ENCODE measurements around the gene HSP90B1. TPM values are rescaled to one million over a fixed set of nuclear protein-coding genes. Genes with fewer than 3 reads are reported as not detected.

The HSP90B1 gene
- polyA plus RNA-seq, 4 donors, result 873 to 1,028 (median 973) TPM

DNA sequence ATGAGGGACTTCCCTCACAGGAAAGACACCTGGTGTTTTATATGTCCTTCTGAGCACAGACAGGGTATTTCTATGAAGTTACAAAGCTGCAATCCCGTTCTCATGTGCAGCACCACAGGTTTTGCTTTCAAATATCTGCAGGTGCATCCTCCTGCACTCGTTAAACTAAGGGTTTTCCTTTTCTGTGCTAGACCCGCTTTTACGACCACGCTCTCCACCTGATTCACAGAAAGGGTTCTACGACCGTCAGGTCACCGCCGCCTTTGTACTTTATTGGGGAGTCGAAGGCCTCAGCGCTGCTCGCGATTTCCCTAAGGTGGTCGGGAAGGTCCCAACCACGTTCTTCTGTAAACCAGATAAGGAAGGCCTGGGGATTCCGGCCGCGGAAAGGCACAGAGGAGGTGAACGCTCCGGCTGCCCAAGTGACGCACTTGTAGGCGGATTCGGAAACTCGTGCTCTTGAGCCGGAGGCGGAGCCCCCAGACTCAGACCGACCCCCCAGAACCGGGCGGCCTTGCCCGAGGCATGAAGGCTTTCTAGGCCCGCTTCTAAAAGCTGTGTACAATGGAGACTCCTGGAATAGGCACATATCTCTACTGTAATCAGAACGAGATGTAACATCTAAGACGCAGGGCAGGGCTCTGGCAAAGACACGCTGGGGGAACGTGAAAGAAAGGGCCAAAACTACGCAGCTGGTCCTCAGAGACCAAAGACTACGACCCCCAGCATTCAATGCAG, 995 bp upstream of the HSP90B1 start:
- DNase-seq (ENCODE audit: low read depth in 4 of 4, low spot score in 2 of 4), result peak; percentile 86 to 98 (median 88)

DNA sequence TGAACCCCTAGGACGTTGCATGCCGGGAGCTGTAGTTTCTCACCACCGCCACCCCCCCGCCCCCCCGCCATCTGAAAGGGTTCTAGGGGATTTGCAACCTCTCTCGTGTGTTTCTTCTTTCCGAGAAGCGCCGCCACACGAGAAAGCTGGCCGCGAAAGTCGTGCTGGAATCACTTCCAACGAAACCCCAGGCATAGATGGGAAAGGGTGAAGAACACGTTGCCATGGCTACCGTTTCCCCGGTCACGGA, 501 bp upstream of the HSP90B1 start:
- DNase-seq (ENCODE audit: low read depth in 4 of 4, low spot score in 2 of 4), result no peak

GRCh38 chr12:103930787-103931735, 851 bp downstream of the HSP90B1 start:
- peak in 3 of 4 donors; percentile 25 to 58 (median 40) for DNase-seq (ENCODE audit: low read depth in 4 of 4, low spot score in 2 of 4)

GRCh38 chr12:103933237-103933636, 3.0 kb downstream of the HSP90B1 start:
- DNase-seq (ENCODE audit: low read depth in 4 of 4, low spot score in 2 of 4), result no peak

- DNase-seq (ENCODE audit: low read depth in 4 of 4, low spot score in 2 of 4), result no peak
These were observed 6.5 kb downstream of the HSP90B1 start for GRCh38 chr12:103936679-103937078.

DNA sequence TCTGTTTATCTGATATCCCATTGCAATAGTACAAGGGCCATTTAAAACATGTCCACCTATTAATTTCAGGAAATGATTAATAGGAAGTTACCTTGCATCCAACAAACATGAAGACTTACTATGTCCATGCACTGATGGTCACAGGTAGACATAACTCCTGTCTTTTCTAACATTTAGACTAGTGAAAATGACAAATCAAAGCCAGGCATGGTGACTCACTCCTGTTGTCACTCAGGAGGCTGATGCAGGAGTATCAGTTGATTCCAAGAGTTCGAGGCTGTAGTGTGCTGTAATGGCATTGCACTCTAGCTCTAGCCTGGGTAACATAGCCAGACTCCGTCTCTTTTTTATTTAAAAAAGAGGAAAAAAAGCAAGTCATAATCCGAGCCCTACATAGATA, 14.8 kb downstream of the HSP90B1 start:
- DNase-seq (ENCODE audit: low read depth in 4 of 4, low spot score in 2 of 4), result no peak

GRCh38 chr12:103947871-103948555, 17.8 kb downstream of the HSP90B1 start:
- no peak for DNase-seq (ENCODE audit: low read depth in 4 of 4, low spot score in 2 of 4)

- no peak for DNase-seq (ENCODE audit: low read depth in 4 of 4, low spot score in 2 of 4)
These were observed 18.7 kb downstream of the HSP90B1 start for GRCh38 chr12:103948746-103949406.

DNA sequence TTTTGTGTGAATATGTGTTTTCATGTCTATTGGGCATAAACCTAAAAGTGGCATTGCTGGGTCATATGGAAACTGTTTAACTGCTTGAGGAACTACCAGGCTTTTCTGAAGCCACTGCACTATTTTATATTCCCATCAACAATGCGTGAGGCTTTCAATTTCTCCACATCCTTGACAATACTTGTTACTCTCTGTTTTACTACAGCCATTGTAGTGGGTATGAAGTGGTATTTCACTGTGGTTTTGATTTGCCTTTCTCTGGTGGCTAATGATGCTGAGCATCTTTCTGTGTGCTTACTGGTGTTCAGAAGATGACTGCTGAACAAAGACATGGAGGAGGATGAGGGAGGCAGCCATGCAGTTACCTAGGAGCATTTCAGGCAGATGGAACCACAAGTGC, 22.3 kb downstream of the HSP90B1 start:
- DNase-seq (ENCODE audit: low read depth in 4 of 4, low spot score in 2 of 4), result no peak

DNA sequence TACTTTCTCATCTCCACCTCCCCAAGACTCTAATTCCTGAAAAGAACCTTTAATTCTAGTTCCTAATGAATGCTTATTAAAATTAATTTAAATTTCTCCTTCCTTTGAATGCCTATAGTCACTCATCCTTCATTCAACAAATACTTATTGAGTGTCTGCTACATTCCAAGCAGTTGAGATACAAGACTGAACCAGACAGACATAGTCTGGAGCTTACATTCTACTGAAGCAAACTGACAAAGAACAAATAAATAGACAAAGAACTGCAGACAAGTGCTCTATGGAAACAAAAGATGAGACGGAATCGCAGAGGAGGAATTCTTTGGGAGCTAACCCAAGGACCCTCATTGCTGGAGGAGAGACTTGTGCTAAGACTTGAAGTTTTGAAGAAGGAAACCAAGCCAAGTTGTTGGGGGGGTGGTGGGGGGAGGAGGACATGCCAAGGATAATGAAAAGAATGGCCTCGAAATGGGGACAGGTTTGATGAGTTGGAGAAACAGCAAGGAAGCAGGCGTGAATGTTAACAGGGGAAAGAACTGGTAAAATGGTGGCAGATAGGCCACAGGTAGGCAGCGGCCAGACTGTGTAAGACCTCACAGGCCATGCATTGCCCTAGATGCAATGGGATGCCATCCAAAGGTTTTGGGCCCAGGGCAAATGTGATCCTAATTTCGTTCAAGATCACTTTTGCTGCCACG, 25.8 kb downstream of the HSP90B1 start:
- DNase-seq (ENCODE audit: low read depth in 4 of 4, low spot score in 2 of 4), result no peak

DNA sequence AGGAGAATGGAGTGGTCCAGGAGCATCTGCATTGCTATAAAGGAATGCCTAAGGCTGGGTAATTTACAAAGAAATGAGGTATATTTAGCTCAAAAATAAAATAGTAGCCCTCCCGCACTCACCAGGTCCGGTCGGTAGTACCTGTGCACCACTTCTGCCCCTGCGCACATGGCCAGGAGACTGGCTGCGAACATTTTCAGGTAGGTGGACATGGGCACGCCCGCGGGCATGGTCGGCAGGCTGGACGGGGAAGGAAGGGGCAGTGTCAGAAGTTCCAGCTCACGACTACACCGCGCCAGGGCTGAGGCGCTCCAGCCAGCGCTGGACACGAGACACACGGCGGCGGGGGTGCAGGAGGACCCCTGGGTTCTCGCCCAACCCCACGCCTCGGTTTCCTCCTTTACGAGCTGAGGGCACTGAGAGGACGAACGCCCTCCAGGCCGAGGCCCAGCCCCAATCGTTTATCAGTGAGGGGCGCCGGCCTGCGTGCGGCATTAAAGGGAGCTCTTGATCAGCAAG, 26.4 kb downstream of the HSP90B1 start:
- DNase-seq (ENCODE audit: low read depth in 4 of 4, low spot score in 2 of 4), result no peak

- DNase-seq (ENCODE audit: low read depth in 4 of 4, low spot score in 2 of 4), result no peak
These were observed 27.7 kb downstream of the HSP90B1 start for GRCh38 chr12:103957865-103958388.

- DNase-seq (ENCODE audit: low read depth in 4 of 4, low spot score in 2 of 4), result no peak
These were observed 28.4 kb downstream of the HSP90B1 start for GRCh38 chr12:103958621-103959020.

GRCh38 chr12:103960616-103961227, 30.5 kb downstream of the HSP90B1 start:
- no peak for DNase-seq (ENCODE audit: low read depth in 4 of 4, low spot score in 2 of 4)

DNA sequence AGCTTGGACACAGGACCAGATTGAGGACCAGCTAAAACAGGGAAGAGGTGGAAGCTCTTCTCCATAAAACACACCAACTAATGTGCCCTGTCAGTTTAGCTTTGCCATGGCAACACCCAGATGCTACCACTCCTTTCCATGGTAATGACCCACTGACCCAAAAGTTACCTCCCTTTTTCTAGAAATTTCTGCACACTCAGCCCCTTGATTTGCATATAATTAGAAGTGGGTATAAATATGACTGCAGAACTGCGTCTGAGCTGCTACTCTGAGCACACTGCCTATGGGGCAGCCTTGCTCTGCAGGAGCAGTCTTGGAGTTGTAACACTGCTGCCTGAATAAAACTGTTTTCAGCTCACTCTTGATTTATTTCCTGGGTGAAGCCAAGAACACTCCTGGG, 32.3 kb downstream of the HSP90B1 start:
- DNase-seq (ENCODE audit: low read depth in 4 of 4, low spot score in 2 of 4), result no peak

- no peak for DNase-seq (ENCODE audit: low read depth in 4 of 4, low spot score in 2 of 4)
These were observed 34.6 kb downstream of the HSP90B1 start for GRCh38 chr12:103964805-103965204.

- no peak for DNase-seq (ENCODE audit: low read depth in 4 of 4, low spot score in 2 of 4)
These were observed 35.0 kb downstream of the HSP90B1 start for GRCh38 chr12:103965255-103965589.

DNA sequence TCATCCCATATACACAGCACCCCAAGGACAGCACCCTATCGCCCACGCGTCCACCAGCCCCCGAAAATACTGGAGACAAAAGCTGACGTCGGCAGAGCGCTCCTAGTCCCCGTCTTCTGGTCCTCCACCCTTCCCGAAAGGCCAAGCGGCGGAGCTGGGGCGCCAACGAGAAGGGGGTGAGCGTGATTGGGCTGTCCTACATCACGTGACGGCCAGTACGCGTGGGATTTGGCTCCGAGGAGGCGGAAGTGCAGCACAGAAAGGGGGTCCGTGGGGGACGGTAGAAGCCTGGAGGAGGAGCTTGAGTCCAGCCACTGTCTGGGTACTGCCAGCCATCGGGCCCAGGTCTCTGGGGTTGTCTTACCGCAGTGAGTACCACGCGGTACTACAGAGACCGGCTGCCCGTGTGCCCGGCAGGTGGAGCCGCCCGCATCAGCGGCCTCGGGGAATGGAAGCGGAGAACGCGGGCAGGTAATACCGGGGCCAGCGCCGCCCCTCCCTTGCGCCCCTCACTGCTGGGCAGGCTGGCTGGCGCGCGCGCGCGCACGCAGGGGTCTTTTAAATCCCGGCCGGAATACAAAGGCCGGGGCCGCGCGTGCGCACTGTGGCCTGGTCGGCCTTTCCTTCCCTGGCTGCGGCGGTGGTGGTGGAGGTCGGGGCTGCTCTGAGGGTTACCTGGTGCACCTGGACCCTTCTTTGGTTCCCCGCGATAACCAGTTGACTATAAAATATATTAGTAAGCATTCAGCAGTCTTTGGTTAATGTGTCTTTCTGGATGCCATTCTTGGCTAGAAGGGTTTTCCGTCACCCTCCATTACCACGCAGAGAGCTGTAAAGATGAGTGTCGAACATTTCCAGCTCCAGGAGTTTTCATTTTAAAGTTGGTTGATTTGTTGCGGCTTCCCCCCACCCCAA, 35.6 kb downstream of the HSP90B1 start, which contains the start of gene TDG:
TSS of gene TDG (plus strand) at position 283 of the 915 bp plus-strand sequence. CDS start at position 449, 166 bp downstream.
- peak; percentile 93 to 98 (median 96) for DNase-seq (ENCODE audit: low read depth in 4 of 4, low spot score in 2 of 4)

Measured in left renal cortex interstitium (tissue), 4 donors.